ENCODE data around the gene TMEM169. TPM values are rescaled to one million over a fixed set of nuclear protein-coding genes. Genes with fewer than 3 reads are reported as not detected.

TMEM169 gene
- total and polyA plus RNA-seq, 9 of the 15 experiments (the other 6 are each of a cell fraction or from before 2014, with no cell fraction given), result 0.01 to 0.09 (median 0.04) TPM; not detected in 5

- TF ChIP-seq AFF4 (CRISPR knock-in tag; IDR thresholded peaks at IDR 0.05), result peak; percentile 84; the same call in 1 of the 2 replicates
- no peak for TF ChIP-seq HMG20A (CRISPR knock-in tag; conservative IDR thresholded peaks at IDR 0.05)
- TF ChIP-seq ZNF12 (CRISPR knock-in tag; IDR thresholded peaks at IDR 0.05), result 0 out of 2 replicates have a peak, but pooled peaks have one; percentile 26
Measured at GRCh38 chr2:216108967-216109921, 27.5 kb downstream of the TMEM169 start, which contains the start of gene XRCC5 (continued).

Data from K562 (cell line).